HG02973 (cell line): ENCODE results near the gene NOTUM.
"Not testable (repeated sequence)": the region's sequence is repeated elsewhere in the genome, so short reads cannot be mapped to it uniquely, and the experiment has no call there.

Experiments used
- ATAC-seq: cut with Tn5 transposase; IDR thresholded peaks from one replicate; pipeline ENCODE4 v1.9.1; 2021; ENCODE audit warnings: moderate library complexity; ENCODE audit not compliant: unreplicated experiment

Gene NOTUM

DNA sequence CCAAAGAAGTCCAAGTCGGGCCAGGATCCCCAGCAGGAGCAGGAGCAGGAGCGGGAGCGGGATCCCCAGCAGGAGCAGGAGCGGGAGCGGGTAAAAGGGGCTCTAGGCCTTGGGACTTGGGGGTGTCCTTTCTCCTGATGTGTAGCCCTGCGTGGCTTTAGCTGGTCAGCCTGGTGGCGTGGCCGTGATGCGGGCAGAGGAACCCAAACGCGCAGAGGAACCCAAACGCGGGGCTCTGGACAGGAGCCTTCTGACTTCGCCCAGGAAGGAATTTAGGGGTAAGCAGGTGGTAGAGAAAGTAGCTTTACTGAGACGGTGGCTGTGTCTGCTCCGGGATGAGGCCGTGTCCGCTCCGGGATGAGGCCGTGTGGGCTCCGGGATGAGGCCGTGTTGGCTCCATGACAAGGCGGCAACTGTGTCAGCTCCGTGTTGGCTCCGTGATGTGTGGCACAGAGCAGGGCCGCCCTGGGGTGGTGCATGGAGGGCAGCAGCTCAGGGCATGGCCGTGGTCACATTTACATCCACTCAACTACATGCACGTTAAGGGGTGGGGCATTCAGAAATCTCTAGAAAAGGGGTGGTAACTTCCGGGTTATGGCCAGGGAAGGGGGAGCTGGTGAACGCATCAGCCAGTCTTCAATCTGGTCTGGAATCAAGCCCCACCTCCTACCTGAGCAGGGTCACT is 35.9 kb upstream of the NOTUM start:
- ATAC-seq, result no peak

DNA sequence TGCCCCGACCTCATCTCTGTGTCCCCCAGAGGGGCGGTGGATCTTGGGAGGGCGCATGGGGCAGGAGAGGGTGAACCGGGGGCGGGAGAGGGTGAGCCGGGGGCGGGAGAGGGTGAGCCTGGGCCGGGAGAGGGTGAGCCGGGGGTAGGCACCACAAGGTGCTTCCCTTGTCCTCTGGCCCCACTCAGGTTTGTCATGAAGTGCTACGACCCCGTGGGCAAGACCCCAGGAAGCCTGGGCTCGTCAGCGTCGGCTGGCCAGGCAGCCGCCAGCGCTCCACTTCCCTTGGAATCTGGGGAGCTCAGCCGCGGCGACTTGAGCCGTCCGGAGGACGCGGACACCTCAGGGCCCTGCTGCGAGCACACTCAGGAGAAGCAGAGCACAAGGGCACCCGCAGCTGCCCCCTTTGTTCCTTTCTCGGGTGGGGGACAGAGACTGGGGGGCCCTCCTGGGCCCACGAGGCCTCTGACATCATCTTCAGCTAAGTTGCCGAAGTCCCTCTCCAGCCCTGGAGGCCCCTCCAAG is 35.3 kb upstream of the NOTUM start:
- ATAC-seq, result no peak

DNA sequence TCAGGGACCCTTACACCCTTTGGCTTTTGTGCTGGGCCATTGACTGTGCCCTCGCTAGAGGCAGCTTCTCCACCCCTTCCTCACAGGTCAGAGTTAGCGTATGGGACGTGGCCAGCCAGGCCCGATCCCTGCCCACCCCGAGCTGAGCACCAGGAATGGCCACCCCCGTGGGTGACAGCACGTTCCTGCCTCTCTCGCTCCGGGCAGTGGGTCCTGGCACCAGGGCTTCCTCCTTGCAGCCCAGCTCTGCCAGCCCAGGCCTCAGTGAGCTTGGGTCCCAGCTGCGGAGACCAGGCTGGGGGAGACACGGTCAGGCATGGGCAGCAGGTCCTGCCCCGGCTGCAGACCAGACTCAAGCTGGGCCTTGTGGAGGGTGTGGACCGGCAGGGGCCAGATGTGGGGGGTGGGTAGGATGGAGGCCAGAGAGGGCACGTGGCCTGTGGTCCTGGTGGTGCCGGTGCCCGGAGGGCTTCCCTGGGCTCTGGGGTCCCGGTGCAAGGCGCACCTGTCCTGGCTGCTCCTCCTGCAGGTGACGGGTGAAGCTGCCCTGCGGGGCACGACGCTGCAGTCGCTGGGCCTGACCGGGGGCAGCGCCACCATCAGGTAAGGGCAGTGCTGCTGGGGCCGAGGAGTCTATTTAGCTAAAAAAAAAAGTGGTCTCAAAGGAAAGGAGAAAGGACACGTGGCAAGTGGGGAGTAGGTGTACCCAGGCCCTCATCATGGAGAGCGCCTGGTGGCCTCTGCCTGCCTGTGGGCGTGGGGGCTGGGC is 34.7 kb upstream of the NOTUM start:
- no peak for ATAC-seq

DNA sequence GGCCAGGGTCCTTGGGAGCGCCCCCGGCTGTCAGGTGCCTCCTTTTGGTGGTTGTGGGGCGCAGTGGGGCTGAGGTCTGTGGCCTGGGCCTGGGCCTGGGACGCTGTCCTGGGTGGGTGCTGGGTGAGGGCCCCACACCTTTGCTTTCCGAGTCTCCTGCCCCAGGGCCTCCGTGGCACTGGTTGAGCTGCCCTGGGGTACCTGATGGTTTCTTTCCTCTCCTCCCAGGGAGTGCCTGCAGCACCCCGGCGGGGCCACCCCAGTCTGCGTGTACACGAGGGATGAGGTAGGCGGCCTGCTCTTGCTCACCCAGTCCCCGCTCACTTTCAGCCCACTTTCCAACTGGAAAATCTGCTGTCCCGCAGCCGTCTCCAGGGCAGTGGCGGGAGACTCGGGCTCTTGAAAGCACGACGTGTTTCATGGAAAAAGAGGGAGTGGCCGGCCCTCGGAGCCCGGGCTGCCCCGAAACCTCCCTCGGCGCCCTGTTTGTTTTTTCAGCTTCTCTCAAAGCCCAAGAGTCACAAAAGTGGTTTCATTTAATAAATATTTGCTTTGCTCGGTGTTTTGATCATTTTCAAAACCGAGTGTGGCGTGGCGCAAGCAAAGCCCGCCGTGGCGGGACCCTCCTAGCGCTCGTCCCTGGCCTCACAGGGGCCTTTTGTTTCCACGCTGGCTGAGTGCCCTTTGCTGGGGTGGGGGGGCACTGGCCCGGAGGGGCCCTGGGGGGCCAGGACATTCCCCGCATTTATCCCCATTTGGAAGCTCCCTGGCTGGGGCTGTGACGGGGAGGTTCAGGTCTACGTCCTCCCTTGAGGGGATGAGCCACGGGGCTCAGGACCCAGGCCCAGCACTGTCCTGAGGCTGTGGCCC is 33.8 kb upstream of the NOTUM start:
- no peak for ATAC-seq

DNA sequence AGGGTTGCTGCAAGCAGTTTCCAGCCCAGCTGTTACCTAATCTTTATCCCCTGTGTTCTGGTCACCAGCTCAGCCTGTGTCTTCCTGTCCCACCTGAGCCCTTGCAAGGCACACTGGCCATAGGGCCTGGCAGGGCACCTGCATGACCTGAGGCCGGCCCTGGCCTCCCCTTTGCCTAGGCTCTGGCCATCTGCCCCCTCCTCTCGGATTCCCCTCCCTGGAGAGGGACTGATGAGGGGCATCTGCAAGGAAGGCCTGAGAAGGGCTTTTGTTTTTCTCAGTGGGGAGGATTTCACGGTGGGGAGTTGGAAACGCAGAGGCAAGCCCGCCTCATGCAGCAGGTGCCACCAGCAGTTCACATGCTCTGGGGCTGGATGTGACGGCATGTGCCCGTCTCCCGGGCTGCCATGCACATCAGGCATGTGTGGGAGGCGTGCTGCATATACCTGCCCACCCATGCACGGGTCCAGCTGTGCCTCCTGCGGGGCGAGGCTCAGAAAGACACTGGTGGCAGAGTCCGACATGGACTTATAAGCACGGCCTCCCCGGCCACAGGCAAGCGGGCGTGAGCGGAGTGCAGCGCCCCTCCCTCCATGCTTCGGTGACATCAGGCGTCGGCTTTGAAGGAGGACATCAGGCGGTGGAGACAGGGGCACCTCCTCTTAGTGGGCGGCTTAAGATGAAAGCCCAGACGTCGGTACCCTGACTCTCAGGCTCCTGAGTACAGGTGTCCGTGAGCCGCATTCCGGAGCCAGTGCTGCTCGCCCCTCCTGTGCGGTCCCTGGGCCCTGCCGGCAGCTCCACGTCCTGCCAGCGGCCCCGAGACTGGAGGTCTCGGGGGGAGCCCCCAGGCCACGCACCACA is 33.0 kb upstream of the NOTUM start:
- ATAC-seq, result no peak

DNA sequence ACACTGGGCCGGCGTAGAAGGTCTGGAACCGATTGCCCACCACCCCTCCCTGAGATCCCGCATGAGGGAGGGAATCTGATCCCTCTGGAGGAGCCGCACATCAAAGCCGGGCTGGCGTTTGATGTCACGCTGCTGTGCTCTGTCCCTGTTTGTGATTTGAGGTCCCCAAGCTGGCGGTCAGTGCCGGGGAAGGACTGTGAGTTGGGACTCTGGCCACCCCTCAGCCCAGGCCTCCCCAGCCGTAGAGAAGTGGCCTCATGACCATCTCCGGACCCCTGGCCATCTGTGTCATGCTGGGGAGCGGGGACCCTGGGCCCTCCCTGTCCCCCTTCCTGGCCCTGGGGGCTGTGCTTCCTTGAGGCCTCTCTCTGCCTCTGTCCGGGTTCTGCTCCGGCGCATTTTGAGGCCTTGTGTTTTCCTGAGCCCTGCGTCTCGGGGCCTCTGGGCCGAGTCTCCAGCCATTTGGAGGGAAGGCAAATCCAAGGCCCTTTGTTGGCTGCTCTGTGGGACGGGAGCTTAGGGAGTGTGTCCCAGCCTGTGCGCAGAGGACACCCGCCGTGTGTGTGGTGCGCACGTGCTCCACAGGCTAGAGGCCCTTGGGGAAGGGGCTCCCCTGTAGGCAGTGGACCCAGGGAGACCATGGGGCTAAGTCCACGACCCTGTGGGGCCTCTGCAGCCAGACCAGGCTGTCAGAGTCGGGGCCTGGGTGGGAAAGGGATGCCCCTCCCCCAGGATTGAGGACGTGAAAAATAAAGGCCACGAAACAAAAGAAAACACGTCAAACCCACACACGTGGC is 31.5 kb upstream of the NOTUM start:
- ATAC-seq, result no peak

DNA sequence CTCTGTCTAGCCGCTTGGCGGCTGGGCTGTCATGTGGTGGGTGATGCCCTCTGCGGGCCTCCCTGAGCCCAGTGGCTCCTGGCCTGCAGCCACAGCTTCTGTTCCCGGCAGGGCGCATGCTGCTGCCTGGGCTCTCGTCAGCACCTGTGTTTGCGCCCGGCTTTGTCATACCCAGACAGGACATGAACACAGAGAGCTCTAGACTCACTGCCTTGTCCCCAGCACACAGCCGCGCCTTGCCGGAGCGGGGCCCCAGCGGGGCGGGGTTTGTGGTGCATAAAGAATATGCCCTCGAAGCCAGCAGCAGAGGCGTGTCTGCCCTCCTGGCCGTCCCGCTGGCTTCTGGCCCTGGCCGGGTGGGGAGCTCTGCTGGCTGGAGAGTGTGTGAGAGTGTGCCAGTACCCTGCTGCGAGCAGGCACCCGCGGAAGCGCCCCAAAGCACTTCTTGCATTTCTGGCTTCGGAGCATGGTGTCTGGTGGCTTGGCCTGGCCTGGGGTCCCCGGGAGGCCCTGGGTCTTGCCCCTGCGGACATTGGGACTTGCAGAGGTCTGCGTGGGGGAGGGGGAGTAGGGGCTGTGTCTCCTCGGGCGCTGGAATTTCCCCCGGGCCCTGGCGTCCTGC is 30.8 kb upstream of the NOTUM start:
- ATAC-seq, result no peak

DNA sequence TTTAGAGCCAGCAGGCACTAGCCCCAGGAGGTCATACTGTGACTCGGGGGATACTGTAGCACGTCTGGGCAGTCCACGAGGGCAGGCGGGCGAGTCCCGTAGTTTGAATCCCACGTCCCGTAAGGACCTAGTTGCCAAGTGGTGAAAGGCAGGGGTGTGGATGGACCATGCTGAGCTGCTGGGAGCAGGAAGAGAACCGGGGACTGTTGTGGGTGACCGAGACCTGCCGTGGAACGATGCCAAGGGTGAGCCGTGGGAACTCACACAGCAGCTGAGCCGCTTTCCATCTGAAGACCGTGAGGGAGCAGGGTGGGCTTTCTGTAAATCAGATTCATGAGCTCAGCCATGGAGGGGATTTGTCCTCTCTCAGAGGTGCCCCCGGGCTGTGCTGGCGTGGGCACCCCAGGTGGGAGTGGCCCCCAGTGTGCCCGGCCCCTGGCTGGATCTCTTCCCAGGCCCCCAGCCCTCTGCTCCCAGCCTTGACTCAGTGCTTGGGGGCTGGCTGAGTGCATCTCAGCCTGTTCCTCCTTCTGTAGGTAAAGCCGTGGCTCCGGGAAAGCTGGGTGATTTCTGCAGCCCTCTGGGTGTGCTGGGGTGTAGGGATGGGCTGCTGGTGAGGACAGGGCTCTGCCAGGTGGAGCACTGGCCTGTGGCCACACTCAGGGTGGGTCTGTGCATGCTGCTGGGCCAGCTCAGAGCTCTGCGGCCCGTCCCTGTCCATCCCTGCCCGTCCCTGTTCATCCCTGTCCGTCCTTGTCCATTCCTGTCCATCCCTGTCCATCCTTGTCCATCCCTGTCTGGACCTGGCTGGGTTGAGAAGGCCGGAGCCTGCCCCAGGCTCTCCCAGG is 30.1 kb upstream of the NOTUM start:
- ATAC-seq, result no peak

DNA sequence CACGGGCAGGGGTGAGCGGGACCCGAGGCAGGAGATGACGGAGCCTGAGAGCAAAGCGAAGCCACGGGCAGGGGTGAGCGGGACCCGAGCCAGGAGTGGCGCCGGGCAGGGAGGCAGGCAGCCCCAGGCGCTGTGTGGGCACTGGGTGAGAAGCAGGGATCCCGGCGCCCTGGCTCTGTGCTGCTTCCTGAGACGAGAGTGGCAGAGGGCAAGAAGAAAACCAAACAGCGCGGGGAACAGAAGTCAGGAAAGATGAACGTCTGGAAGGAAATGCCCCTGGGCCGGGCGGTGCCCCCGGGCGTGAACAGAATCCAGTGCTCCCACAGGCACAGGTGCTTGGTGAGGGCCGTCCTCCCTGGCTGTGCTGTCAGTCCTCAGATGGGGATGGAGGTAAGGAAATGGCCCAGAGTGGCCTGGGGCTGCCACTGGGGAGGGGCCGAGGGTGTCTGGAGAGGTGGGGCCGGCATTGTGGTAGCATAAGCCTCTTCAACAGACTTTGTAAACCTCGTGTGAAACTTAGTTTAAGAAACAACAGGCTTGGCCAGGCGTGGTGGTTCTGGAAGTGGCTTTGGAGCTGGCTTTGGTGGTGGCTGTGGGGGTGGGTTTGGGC is 26.3 kb upstream of the NOTUM start:
- ATAC-seq, result no peak

DNA sequence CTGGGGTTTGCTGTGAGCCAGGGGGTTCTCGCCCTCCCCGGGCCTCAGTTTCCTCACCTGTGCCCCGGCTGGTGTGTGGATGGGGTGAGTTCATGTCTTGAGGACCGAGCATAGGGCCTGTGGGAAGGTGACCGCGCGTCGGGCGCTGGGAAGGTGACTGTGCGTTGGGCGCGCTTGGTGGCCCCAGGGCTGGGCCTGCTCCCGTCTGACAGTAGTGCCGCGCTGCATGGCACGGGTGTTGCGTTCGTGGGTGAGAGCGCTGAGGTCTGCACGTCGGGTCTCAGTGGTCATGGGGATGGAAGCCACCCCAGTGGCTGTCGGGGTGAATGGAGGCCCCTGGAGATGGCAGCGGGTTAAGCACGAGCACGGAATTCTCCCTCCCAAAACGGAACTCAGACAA is 25.6 kb upstream of the NOTUM start:
- no peak for ATAC-seq

DNA sequence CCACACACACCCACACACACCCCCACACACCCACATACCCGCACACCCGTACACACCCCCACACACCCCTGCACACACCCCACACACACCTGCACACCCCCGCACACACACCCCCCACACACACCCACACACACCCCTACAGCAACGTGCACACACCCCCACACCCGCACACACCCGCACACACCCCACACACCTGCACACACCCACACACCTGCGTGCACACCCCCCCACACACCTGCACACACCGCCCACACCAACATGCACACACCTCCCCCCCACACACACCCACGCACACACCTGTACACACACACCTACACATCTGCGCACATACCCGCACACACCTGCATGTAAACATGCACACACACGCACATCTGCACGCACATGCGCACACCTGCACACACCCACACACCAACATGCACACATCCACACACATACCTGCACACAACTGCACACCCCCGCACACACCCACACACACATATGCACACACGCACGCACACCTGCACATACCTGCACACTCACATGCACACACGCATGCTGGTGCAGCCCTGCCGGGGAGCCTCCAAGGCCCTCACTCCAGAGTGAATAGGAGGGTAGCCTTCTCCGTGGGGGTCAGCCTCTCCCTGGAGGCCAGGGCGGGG is 23.9 kb upstream of the NOTUM start:
- no peak for ATAC-seq

DNA sequence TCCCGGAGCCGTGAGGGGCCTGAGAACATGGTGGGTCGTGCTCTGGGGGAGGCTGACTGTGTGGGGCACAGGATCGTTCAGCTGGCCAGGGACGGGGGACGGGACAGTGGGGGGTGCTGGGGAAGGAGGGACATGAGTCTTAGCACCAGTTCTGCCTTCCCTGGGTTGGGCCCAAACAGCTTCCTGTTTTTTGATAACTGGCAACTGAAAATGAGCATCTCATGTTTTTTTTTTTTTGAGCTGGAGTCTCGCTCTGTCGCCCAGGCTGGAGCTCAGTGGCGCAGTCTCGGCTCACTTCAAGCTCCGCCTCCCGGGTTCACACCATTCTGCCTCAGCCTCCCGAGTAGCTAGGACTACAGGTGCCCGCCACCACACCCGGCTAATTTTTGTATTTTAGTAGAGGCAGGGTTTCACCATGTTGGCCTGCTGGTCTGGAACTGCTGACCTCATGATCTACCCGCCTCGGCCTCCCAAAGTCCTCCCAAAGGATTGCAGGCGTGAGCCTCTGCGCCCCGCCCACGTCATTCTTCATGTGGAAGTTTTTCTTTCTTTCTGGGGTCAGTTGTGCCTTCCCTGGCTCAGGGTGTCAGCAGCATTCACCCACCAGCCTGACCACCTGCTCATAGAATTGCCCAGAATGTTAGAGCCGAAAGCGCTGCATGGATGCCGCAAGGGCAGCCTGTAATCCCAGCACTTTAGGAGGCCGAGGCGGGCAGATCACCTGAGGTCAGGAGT is 22.8 kb upstream of the NOTUM start:
- ATAC-seq, result no peak

DNA sequence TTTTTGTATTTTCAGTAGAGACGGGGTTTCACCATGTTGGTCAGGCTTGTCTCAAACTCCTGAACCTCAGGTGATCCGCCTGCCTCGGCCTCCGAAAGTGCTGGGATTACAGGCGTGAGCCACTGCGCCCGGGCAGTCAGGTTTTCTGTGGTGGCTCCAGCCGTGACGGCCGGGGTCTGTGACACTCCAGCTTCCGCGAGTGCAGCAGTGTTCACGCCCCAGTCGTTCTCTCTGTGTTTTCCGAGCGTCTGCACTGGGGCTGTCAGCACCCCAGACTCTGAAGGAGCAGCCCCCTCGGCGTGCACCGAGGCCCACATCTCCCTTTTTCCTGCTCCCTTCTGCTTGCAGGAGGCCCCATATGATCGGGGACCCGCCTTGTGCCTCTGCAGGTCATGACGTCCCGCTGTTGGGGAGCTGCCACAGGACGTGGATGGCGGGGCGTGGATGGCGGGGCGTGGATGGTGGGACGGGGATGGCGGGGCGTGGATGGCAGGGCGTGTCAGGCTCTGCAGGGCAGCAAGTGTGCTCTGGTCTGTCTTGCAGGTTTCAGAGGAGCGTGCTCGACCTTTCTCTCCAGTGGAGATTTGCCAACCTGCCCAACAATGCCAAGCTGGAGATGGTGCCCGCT is 22.1 kb upstream of the NOTUM start:
- no peak for ATAC-seq

DNA sequence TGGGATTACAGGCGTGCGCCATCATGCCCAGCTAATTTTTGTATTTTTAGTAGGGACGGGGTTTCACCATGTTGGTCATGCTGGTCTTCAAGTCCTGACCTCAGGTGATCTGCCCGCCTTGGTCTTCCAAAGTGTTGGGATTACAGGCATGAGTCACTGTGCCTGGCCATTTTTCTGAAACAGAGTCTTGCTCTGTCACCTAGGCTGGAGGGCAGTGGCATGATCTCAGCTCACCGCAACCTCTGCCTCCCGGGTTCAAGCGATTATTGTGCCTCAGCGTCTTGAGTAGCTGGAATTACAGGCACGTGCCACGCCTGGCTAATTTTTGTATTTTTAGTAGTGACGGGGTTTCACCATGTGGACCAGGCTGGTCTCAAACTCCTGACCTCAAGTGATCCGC is 20.5 kb upstream of the NOTUM start:
- ATAC-seq, result not testable (repeated sequence)

DNA sequence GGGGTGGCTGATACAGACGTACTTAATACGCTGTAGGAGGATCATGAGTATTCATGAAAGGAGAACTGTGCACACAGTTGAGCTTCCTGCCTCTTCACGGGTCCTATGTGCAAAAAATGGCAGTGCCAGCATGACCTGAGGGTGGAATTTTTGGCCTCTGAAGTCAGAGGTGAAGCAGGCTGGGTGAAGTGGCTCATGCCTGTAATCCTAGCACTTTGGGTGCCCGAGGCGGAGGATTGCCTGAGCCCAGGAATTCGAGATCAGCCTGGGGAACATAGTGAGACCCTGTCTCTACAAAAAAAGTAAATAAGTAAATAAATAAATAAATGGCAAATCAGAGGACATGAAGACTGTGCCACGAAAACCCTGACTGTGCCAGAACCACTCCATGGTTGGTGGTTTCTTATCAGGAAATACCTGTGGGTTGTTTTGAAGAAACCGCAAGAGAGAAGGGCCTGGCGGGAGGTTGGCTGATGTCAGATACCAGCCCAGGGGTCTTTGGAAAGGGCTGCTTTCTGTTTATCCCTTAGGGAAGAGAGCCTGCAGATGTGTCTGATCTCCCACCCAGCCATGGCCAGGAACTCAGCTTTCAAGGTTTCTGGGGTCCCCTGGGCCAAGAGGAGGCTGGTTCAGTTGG is 19.8 kb upstream of the NOTUM start:
- no peak for ATAC-seq

DNA sequence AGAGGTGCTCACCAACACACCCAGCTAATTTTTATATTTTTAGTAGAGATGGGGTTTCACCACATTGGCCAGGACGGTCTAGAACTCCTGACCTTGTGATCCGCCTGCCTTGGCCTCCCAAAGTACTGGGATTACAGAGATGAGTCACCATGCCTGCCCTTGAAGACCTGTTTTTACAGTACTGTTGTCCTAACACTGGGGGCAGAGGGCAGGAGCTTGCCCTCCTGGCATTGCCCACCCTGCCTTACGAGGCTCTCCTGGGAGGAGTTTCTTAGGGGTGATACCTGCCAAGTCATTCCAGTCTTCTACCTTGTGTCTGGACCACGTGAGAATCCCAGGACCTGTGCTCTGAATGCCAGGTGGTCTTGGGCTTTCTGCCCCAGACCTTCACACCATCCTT is 19.1 kb upstream of the NOTUM start:
- no peak for ATAC-seq
